HCT116 (cell line): ENCODE measurements around the gene UQCR11. TPM values are rescaled to one million over a fixed set of nuclear protein-coding genes. Genes with fewer than 3 reads are reported as not detected.

Experiments
- ATAC-seq: fragments of 200-7000 bp; cut with Tn5 transposase; 2 replicates; pipeline ENCODE4 v1.9.1; 2020; ENCODE audit warnings: mild to moderate bottlenecking, moderate library complexity
- BruUV-seq: library from RNA; stranded (reverse); fragments of 400-500 nt; replicated peaks from 2 replicates; lab custom pipeline; 2021; lab: Mats Ljungman, UMichigan
- CTCF ChIA-PET: fragments of 300-600 bp; sonication (Branson Sonifier 250); formaldehyde crosslinking; loops from one replicate; lab custom pipeline; 2021; ENCODE audit warnings: antibody characterized with exemption; lab: Charles Lee
- POLR2A ChIA-PET: fragments of 300-600, 350-600 bp; sonication (Branson Sonifier 250); formaldehyde crosslinking; loops from one replicate; lab custom pipeline; 2021; ENCODE audit warnings: antibody characterized with exemption; lab: Charles Lee
- RAD21 ChIA-PET, 2 experiments: fragments of 300-600 bp; sonication (Branson Sonifier 250); formaldehyde crosslinking; loops; one replicate each; lab custom pipeline; 2023; ENCODE audit warnings: low total read pairs in 2 of 2; ENCODE audit not compliant: uncharacterized antibody in 2 of 2, unreplicated experiment in 2 of 2, low non-redundant PET in 1 of 2; lab: Charles Lee
- DNase-seq: peaks from one replicate; pipeline ENCODE4 v3.0.0-alpha.2; 2010; ENCODE audit warnings: low read depth, low spot score
- H2AFZ ChIP-seq: fragments of 200-600 bp; shearing (Covaris generic), sonication (generic); 2 replicates; pipeline ENCODE4 v1.6.1; 2017; ENCODE audit warnings: low read depth, mixed run types, mixed read lengths, antibody characterized with exemption, low read length; ENCODE audit not compliant: poor library complexity, severe bottlenecking
- H3K27ac ChIP-seq: 2 replicates; pipeline ENCODE4 v1.5.1; 2012; ENCODE audit warnings: low read depth, low read length
- H3K27me3 ChIP-seq: fragments of 200-600 bp; sonication (generic); 2 replicates; pipeline ENCODE4 v1.6.1; 2016; ENCODE audit warnings: mixed run types, low read length, mixed read lengths; ENCODE audit not compliant: insufficient read depth
- H3K36me3 ChIP-seq, 2 experiments: fragments of 200-500 bp in 1 of 2; fragments of 200-600 bp in 1 of 2; sonication (Bioruptor generic) in 1 of 2; sonication (generic) in 1 of 2; 2 replicates each; pipeline versions ENCODE4 v1.5.1 to v1.6.1; 2014 to 2016; ENCODE audit warnings: low read length in 2 of 2, inconsistent platforms in 1 of 2, mixed read lengths in 1 of 2, mixed run types in 1 of 2; ENCODE audit not compliant: insufficient read depth in 2 of 2, control insufficient read depth in 1 of 2
- H3K4me1 ChIP-seq, 2 experiments: fragments of 200-600 bp in 1 of 2; sonication (generic) in 1 of 2; 2 replicates each; pipeline versions ENCODE4 v1.5.1 to v1.6.1; 2012 to 2017; ENCODE audit warnings: low read length in 2 of 2, inconsistent platforms in 1 of 2, mild to moderate bottlenecking in 1 of 2, mixed read lengths in 1 of 2, mixed run types in 1 of 2, moderate library complexity in 1 of 2; ENCODE audit not compliant: insufficient read depth in 2 of 2, control insufficient read depth in 1 of 2
- H3K4me2 ChIP-seq: fragments of 200-600 bp; sonication (generic); 2 replicates; pipeline ENCODE4 v1.6.1; 2017; ENCODE audit warnings: mixed run types, low read length, mixed read lengths
- H3K4me3 ChIP-seq, 2 experiments: fragments of 200-600 bp in 1 of 2; sonication (generic) in 1 of 2; replicated peaks in 1 of 2; 2 replicates each; pipeline ENCODE4 v1.5.1; 2011 to 2016; ENCODE audit warnings: low read length in 2 of 2, control low read depth in 1 of 2, low read depth in 1 of 2, mild to moderate bottlenecking in 1 of 2, mixed read lengths in 1 of 2, mixed run types in 1 of 2
- H3K79me2 ChIP-seq: fragments of 200-600 bp; sonication (generic); 2 replicates; pipeline ENCODE4 v1.6.1; 2017; ENCODE audit warnings: mild to moderate bottlenecking, mixed run types, low read length, moderate library complexity, mixed read lengths; ENCODE audit not compliant: insufficient read depth
- H3K9ac ChIP-seq: fragments of 200-600 bp; sonication (generic); 2 replicates; pipeline ENCODE4 v1.6.1; 2016; ENCODE audit warnings: low read length, mixed read lengths
- H3K9me2 ChIP-seq: fragments of 200-600 bp; sonication (generic), shearing (Covaris generic); 2 replicates; pipeline ENCODE4 v1.6.1; 2017; ENCODE audit warnings: mixed run types, mild to moderate bottlenecking, moderate library complexity; ENCODE audit not compliant: insufficient read depth
- H3K9me3 ChIP-seq, 2 experiments: fragments of 200-500 bp in 1 of 2; fragments of 200-600 bp in 1 of 2; sonication (Bioruptor generic) in 1 of 2; sonication (generic) in 1 of 2; 2 replicates each; pipeline ENCODE4 v1.6.1; 2014 to 2017; ENCODE audit warnings: low read length in 2 of 2, mixed read lengths in 2 of 2, inconsistent platforms in 1 of 2, low read depth in 1 of 2, mild to moderate bottlenecking in 1 of 2, mixed run types in 1 of 2, moderate library complexity in 1 of 2; ENCODE audit not compliant: control insufficient read depth in 1 of 2, insufficient read depth in 1 of 2
- H4K20me1 ChIP-seq: fragments of 200-600 bp; sonication (generic), shearing (Covaris generic); 2 replicates; pipeline ENCODE4 v1.6.1; 2017; ENCODE audit warnings: mixed run types, mild to moderate bottlenecking, moderate library complexity; ENCODE audit not compliant: insufficient read depth
- ATF3 ChIP-seq: IDR thresholded peaks from 2 replicates; pipeline ENCODE4 v1.6.1; 2012
- CEBPB ChIP-seq: IDR thresholded peaks from 2 replicates; pipeline ENCODE4 v1.6.1; 2012; ENCODE audit warnings: low read depth
- CTCF ChIP-seq, 3 experiments: fragments of 200-600 bp in 1 of 3; sonication (generic) in 1 of 3; IDR thresholded peaks in 2 of 3; conservative IDR thresholded peaks in 1 of 3; 2 replicates each; pipeline ENCODE4 v1.5.1; 2012 to 2017; ENCODE audit warnings: low read depth in 2 of 3, low read length in 2 of 3, antibody characterized with exemption in 1 of 3, borderline replicate concordance in 1 of 3, control low read depth in 1 of 3, mild to moderate bottlenecking in 1 of 3, mixed read lengths in 1 of 3, mixed run types in 1 of 3, moderate library complexity in 1 of 3; ENCODE audit not compliant: insufficient read depth in 1 of 3
- EZH2phosphoT487 ChIP-seq: fragments of 200-600 bp; IDR thresholded peaks from 2 replicates; pipeline ENCODE4 v1.6.1; 2018; ENCODE audit warnings: antibody characterized with exemption, borderline replicate concordance
- POLR2A ChIP-seq: IDR thresholded peaks from 2 replicates; pipeline ENCODE4 v1.7.0; 2011; ENCODE audit warnings: borderline replicate concordance; ENCODE audit not compliant: insufficient read depth, insufficient read length; ENCODE audit errors: extremely low read depth
- SRF ChIP-seq: IDR thresholded peaks from 2 replicates; pipeline ENCODE4 v1.6.1; 2012; ENCODE audit warnings: low read depth
- intact Hi-C: fragments of 100-400 bp; cut with micrococcal nuclease; formaldehyde crosslinking; loops from 2 replicates; pipeline ENCODE4 v1.10.0; 2022
- total RNA-seq: library from RNA; stranded (reverse); gene quantifications from one replicate; pipeline ENCODE4 v1.2.1, GENCODE V29; 2021; ENCODE audit not compliant: unreplicated experiment

Gene UQCR11
- total RNA-seq, 1 experiment from 2014 or later: 303 TPM

GRCh38 chr19:1620502-1620901 is 15.2 kb upstream of the UQCR11 start:
- CTCF ChIA-PET: no interaction called here

More at GRCh38 chr19:1620502-1620901, 15.2 kb upstream of the UQCR11 start:
- ChIA-PET POLR2A (no interaction called here), RAD21 (no interaction called here)
- no peaks in the 10 kb centered on the region for H4K20me1 ChIP-seq
- no peak overlapping the region for H3K4me3 ChIP-seq
- ATAC-seq (no peak), DNase-seq (no peak)
- H3K9me2 ChIP-seq: no peaks in the 10 kb centered on the region
- H3K79me2 ChIP-seq: peaks cover 18% of the 10 kb centered on the region; the same call in 1 of the 2 replicates
- H2AFZ ChIP-seq: no peak overlapping the region
- no peak overlapping the region for H3K4me2 ChIP-seq
- no peaks in the 10 kb centered on the region for H3K27me3 ChIP-seq
- peaks cover 26 to 49% of the 10 kb centered on the region in 2 experiments; a peak in 3 of 4 replicates for H3K36me3 ChIP-seq
- no peak overlapping the region for H3K27ac ChIP-seq
- H3K9me3 ChIP-seq: no peaks in the 10 kb centered on the region
- no peak for TF ChIP-seq SRF
- no peak for TF ChIP-seq POLR2A
- no peak for TF ChIP-seq CEBPB
- no peak for TF ChIP-seq EZH2phosphoT487
- no peak for TF ChIP-seq ATF3
- no peak for TF ChIP-seq CTCF (IDR thresholded peaks at IDR 0.05 in 2 of 3, conservative IDR thresholded peaks at IDR 0.05 in 1 of 3; ENCODE audit: borderline replicate concordance in 1 of 3, insufficient read depth in 1 of 3, low read depth in 2 of 3, low read length in 2 of 3)
- intact Hi-C loops: no loop called here
- BruUV-seq: no TSS peak
- peaks cover 0 to 5% of the 10 kb centered on the region in 2 experiments; a peak in 1 of 4 replicates for H3K4me1 ChIP-seq
- no peak overlapping the region for H3K9ac ChIP-seq
